Liver (tissue), 3 donors: ENCODE results near the gene CDK10.
"Not testable (repeated sequence)": the region's sequence is repeated elsewhere in the genome, so short reads cannot be mapped to it uniquely, and the experiment has no call there.

Source experiments
- ATF3 ChIP-seq: IDR thresholded peaks from 2 replicates; pipeline ENCODE4 v1.6.1; 2016; ENCODE audit warnings: antibody characterized with exemption
- CTCF ChIP-seq: fragments of 150-350 bp; IDR thresholded peaks from 2 replicates; pipeline ENCODE4 v1.5.1; 2017; ENCODE audit warnings: improper control_type of control experiment, low read depth, low read length; ENCODE audit not compliant: missing input control
- FOXA1 ChIP-seq: IDR thresholded peaks from 2 replicates; pipeline ENCODE4 v1.6.1; 2016; ENCODE audit warnings: antibody characterized with exemption
- HNF4G ChIP-seq: IDR thresholded peaks from 2 replicates; pipeline ENCODE4 v1.6.1; 2016; ENCODE audit warnings: antibody characterized with exemption
- JUND ChIP-seq, 2 donors: IDR thresholded peaks; 2 replicates each; pipeline ENCODE4 v1.6.1; 2016; ENCODE audit warnings: antibody characterized with exemption in 2 of 2
- MAX ChIP-seq: IDR thresholded peaks from 2 replicates; pipeline ENCODE4 v1.6.1; 2016; ENCODE audit warnings: antibody characterized with exemption
- NR2F2 ChIP-seq: IDR thresholded peaks from 2 replicates; pipeline ENCODE4 v1.6.1; 2016; ENCODE audit warnings: antibody characterized with exemption
- RAD21 ChIP-seq, 2 donors: IDR thresholded peaks; 2 replicates each; pipeline ENCODE4 v1.6.1; 2016; ENCODE audit warnings: antibody characterized with exemption in 2 of 2, mild to moderate bottlenecking in 2 of 2
- RXRA ChIP-seq, 2 donors: IDR thresholded peaks; 2 replicates each; pipeline ENCODE4 v1.6.1; 2017 to 2018; ENCODE audit warnings: antibody characterized with exemption in 2 of 2, mild to moderate bottlenecking in 1 of 2
- SP1 ChIP-seq: IDR thresholded peaks from 2 replicates; pipeline ENCODE4 v1.6.1; 2018; ENCODE audit warnings: antibody characterized with exemption, mild to moderate bottlenecking
- TAF1 ChIP-seq: conservative IDR thresholded peaks from 2 replicates; pipeline ENCODE4 v1.6.1; 2016; ENCODE audit warnings: antibody characterized with exemption, mild to moderate bottlenecking
- YY1 ChIP-seq: IDR thresholded peaks from 2 replicates; pipeline ENCODE4 v1.6.1; 2016; ENCODE audit warnings: antibody characterized with exemption, mild to moderate bottlenecking
- TF ChIP-seq, protein P1 (sequence below): IDR thresholded peaks from 2 replicates; pipeline ENCODE4 v1.6.1; 2016; ENCODE audit warnings: antibody characterized with exemption, mild to moderate bottlenecking
- donor health status: healthy.
- donor health status: healthy.

DNA sequence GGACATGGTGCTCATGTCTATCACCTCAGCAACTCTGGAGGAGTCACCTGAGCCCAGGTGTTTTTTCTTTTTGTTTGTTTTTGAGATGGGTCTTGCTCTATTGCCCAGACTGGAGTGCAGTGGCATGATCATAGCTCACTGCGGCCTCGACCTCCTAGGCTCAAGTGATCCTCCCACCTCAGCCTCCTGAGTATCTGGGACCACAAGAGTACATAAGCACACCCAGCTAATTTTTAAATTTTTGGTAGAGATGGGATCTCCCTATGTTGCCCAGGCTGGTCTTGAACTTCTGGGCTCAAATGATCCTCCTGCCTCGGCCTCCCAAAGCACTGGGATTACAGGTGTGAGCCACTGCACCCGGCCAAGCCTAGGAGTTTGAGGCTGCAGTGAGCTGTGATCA, 3.1 kb downstream of the CDK10 start:
- not testable (repeated sequence) for TF ChIP-seq CTCF; FOXA1; SP1; RAD21 (IDR thresholded peaks at IDR 0.05); YY1; NR2F2; HNF4G; ATF3; MAX; RXRA (IDR thresholded peaks at IDR 0.05); TAF1; JUND (IDR thresholded peaks at IDR 0.05)
- TF ChIP-seq, protein P1, sequence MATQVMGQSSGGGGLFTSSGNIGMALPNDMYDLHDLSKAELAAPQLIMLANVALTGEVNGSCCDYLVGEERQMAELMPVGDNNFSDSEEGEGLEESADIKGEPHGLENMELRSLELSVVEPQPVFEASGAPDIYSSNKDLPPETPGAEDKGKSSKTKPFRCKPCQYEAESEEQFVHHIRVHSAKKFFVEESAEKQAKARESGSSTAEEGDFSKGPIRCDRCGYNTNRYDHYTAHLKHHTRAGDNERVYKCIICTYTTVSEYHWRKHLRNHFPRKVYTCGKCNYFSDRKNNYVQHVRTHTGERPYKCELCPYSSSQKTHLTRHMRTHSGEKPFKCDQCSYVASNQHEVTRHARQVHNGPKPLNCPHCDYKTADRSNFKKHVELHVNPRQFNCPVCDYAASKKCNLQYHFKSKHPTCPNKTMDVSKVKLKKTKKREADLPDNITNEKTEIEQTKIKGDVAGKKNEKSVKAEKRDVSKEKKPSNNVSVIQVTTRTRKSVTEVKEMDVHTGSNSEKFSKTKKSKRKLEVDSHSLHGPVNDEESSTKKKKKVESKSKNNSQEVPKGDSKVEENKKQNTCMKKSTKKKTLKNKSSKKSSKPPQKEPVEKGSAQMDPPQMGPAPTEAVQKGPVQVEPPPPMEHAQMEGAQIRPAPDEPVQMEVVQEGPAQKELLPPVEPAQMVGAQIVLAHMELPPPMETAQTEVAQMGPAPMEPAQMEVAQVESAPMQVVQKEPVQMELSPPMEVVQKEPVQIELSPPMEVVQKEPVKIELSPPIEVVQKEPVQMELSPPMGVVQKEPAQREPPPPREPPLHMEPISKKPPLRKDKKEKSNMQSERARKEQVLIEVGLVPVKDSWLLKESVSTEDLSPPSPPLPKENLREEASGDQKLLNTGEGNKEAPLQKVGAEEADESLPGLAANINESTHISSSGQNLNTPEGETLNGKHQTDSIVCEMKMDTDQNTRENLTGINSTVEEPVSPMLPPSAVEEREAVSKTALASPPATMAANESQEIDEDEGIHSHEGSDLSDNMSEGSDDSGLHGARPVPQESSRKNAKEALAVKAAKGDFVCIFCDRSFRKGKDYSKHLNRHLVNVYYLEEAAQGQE = not testable (repeated sequence)
